HCT116 (cell line): ENCODE data around the gene ANXA2R. TPM values are rescaled to one million over a fixed set of nuclear protein-coding genes. Genes with fewer than 3 reads are reported as not detected.
"Not testable (repeated sequence)": the region's sequence is repeated elsewhere in the genome, so short reads cannot be mapped to it uniquely, and the experiment has no call there.

Experiments used
- ATAC-seq: fragments of 200-7000 bp; cut with Tn5 transposase; 2 replicates; pipeline ENCODE4 v1.9.1; 2020; ENCODE audit warnings: mild to moderate bottlenecking, moderate library complexity
- BruUV-seq: library from RNA; stranded (reverse); fragments of 400-500 nt; replicated peaks from 2 replicates; lab custom pipeline; 2021; lab: Mats Ljungman, UMichigan
- CTCF ChIA-PET: fragments of 300-600 bp; sonication (Branson Sonifier 250); formaldehyde crosslinking; loops from one replicate; lab custom pipeline; 2021; ENCODE audit warnings: antibody characterized with exemption; lab: Charles Lee
- POLR2A ChIA-PET: fragments of 300-600, 350-600 bp; sonication (Branson Sonifier 250); formaldehyde crosslinking; loops from one replicate; lab custom pipeline; 2021; ENCODE audit warnings: antibody characterized with exemption; lab: Charles Lee
- RAD21 ChIA-PET, 2 experiments: fragments of 300-600 bp; sonication (Branson Sonifier 250); formaldehyde crosslinking; loops; one replicate each; lab custom pipeline; 2023; ENCODE audit warnings: low total read pairs in 2 of 2; ENCODE audit not compliant: uncharacterized antibody in 2 of 2, unreplicated experiment in 2 of 2, low non-redundant PET in 1 of 2; lab: Charles Lee
- DNase-seq: peaks from one replicate; pipeline ENCODE4 v3.0.0-alpha.2; 2010; ENCODE audit warnings: low read depth, low spot score
- H2AFZ ChIP-seq: fragments of 200-600 bp; shearing (Covaris generic), sonication (generic); 2 replicates; pipeline ENCODE4 v1.6.1; 2017; ENCODE audit warnings: low read depth, mixed run types, mixed read lengths, antibody characterized with exemption, low read length; ENCODE audit not compliant: poor library complexity, severe bottlenecking
- H3K27ac ChIP-seq: 2 replicates; pipeline ENCODE4 v1.5.1; 2012; ENCODE audit warnings: low read depth, low read length
- H3K27me3 ChIP-seq: fragments of 200-600 bp; sonication (generic); 2 replicates; pipeline ENCODE4 v1.6.1; 2016; ENCODE audit warnings: mixed run types, low read length, mixed read lengths; ENCODE audit not compliant: insufficient read depth
- H3K36me3 ChIP-seq, 2 experiments: fragments of 200-500 bp in 1 of 2; fragments of 200-600 bp in 1 of 2; sonication (Bioruptor generic) in 1 of 2; sonication (generic) in 1 of 2; 2 replicates each; pipeline versions ENCODE4 v1.5.1 to v1.6.1; 2014 to 2016; ENCODE audit warnings: low read length in 2 of 2, inconsistent platforms in 1 of 2, mixed read lengths in 1 of 2, mixed run types in 1 of 2; ENCODE audit not compliant: insufficient read depth in 2 of 2, control insufficient read depth in 1 of 2
- H3K4me1 ChIP-seq, 2 experiments: fragments of 200-600 bp in 1 of 2; sonication (generic) in 1 of 2; 2 replicates each; pipeline versions ENCODE4 v1.5.1 to v1.6.1; 2012 to 2017; ENCODE audit warnings: low read length in 2 of 2, inconsistent platforms in 1 of 2, mild to moderate bottlenecking in 1 of 2, mixed read lengths in 1 of 2, mixed run types in 1 of 2, moderate library complexity in 1 of 2; ENCODE audit not compliant: insufficient read depth in 2 of 2, control insufficient read depth in 1 of 2
- H3K4me2 ChIP-seq: fragments of 200-600 bp; sonication (generic); 2 replicates; pipeline ENCODE4 v1.6.1; 2017; ENCODE audit warnings: mixed run types, low read length, mixed read lengths
- H3K4me3 ChIP-seq, 2 experiments: fragments of 200-600 bp in 1 of 2; sonication (generic) in 1 of 2; replicated peaks in 1 of 2; 2 replicates each; pipeline ENCODE4 v1.5.1; 2011 to 2016; ENCODE audit warnings: low read length in 2 of 2, control low read depth in 1 of 2, low read depth in 1 of 2, mild to moderate bottlenecking in 1 of 2, mixed read lengths in 1 of 2, mixed run types in 1 of 2
- H3K79me2 ChIP-seq: fragments of 200-600 bp; sonication (generic); 2 replicates; pipeline ENCODE4 v1.6.1; 2017; ENCODE audit warnings: mild to moderate bottlenecking, mixed run types, low read length, moderate library complexity, mixed read lengths; ENCODE audit not compliant: insufficient read depth
- H3K9ac ChIP-seq: fragments of 200-600 bp; sonication (generic); 2 replicates; pipeline ENCODE4 v1.6.1; 2016; ENCODE audit warnings: low read length, mixed read lengths
- H3K9me2 ChIP-seq: fragments of 200-600 bp; sonication (generic), shearing (Covaris generic); 2 replicates; pipeline ENCODE4 v1.6.1; 2017; ENCODE audit warnings: mixed run types, mild to moderate bottlenecking, moderate library complexity; ENCODE audit not compliant: insufficient read depth
- H3K9me3 ChIP-seq, 2 experiments: fragments of 200-500 bp in 1 of 2; fragments of 200-600 bp in 1 of 2; sonication (Bioruptor generic) in 1 of 2; sonication (generic) in 1 of 2; 2 replicates each; pipeline ENCODE4 v1.6.1; 2014 to 2017; ENCODE audit warnings: low read length in 2 of 2, mixed read lengths in 2 of 2, inconsistent platforms in 1 of 2, low read depth in 1 of 2, mild to moderate bottlenecking in 1 of 2, mixed run types in 1 of 2, moderate library complexity in 1 of 2; ENCODE audit not compliant: control insufficient read depth in 1 of 2, insufficient read depth in 1 of 2
- H4K20me1 ChIP-seq: fragments of 200-600 bp; sonication (generic), shearing (Covaris generic); 2 replicates; pipeline ENCODE4 v1.6.1; 2017; ENCODE audit warnings: mixed run types, mild to moderate bottlenecking, moderate library complexity; ENCODE audit not compliant: insufficient read depth
- FOSL1 ChIP-seq: IDR thresholded peaks from 2 replicates; pipeline ENCODE4 v1.6.1; 2012; ENCODE audit warnings: low read depth
- POLR2A ChIP-seq: IDR thresholded peaks from 2 replicates; pipeline ENCODE4 v1.7.0; 2011; ENCODE audit warnings: borderline replicate concordance; ENCODE audit not compliant: insufficient read depth, insufficient read length; ENCODE audit errors: extremely low read depth
- RAD21 ChIP-seq: IDR thresholded peaks from 2 replicates; pipeline ENCODE4 v1.6.1; 2012; ENCODE audit warnings: low read depth, mild to moderate bottlenecking
- REST ChIP-seq: IDR thresholded peaks from 2 replicates; pipeline ENCODE4 v1.6.1; 2012; ENCODE audit warnings: low read depth
- SP1 ChIP-seq: IDR thresholded peaks from 2 replicates; pipeline ENCODE4 v1.6.1; 2012; ENCODE audit warnings: low read depth
- TCF7L2 ChIP-seq: IDR thresholded peaks from 2 replicates; pipeline ENCODE4 v1.7.0; 2011; ENCODE audit warnings: borderline replicate concordance, inconsistent platforms; ENCODE audit not compliant: insufficient read depth, insufficient read length; ENCODE audit errors: extremely low read depth
- YY1 ChIP-seq: IDR thresholded peaks from 2 replicates; pipeline ENCODE4 v1.6.1; 2011; ENCODE audit warnings: low read length, low read depth, moderate library complexity, mild to moderate bottlenecking; ENCODE audit not compliant: insufficient replicate concordance; ENCODE audit errors: extremely low read depth
- ZFX ChIP-seq: fragments of 450-650 bp; IDR thresholded peaks from 2 replicates; pipeline ENCODE4 v1.6.1; 2017
- intact Hi-C: fragments of 100-400 bp; cut with micrococcal nuclease; formaldehyde crosslinking; loops from 2 replicates; pipeline ENCODE4 v1.10.0; 2022
- total RNA-seq: library from RNA; stranded (reverse); gene quantifications from one replicate; pipeline ENCODE4 v1.2.1, GENCODE V29; 2021; ENCODE audit not compliant: unreplicated experiment
- TF ChIP-seq, protein P1 (sequence below), 3 experiments: fragments of 200-600 bp in 1 of 3; sonication (generic) in 1 of 3; IDR thresholded peaks in 2 of 3; conservative IDR thresholded peaks in 1 of 3; 2 replicates each; pipeline ENCODE4 v1.5.1; 2012 to 2017; ENCODE audit warnings: low read depth in 2 of 3, low read length in 2 of 3, antibody characterized with exemption in 1 of 3, borderline replicate concordance in 1 of 3, control low read depth in 1 of 3, mild to moderate bottlenecking in 1 of 3, mixed read lengths in 1 of 3, mixed run types in 1 of 3, moderate library complexity in 1 of 3; ENCODE audit not compliant: insufficient read depth in 1 of 3
- TF ChIP-seq, protein P2 (sequence below): IDR thresholded peaks from 2 replicates; pipeline ENCODE4 v1.6.1; 2012

ANXA2R gene
- total RNA-seq, 1 experiment from 2014 or later, result 0.37 TPM

- TF ChIP-seq SP1 (no peak), FOSL1 (no peak), YY1 (peak; percentile 72), REST (no peak), RAD21 (peak; percentile 67), TCF7L2 (no peak), POLR2A (no peak), ZFX (no peak)
- TF ChIP-seq, protein P1, sequence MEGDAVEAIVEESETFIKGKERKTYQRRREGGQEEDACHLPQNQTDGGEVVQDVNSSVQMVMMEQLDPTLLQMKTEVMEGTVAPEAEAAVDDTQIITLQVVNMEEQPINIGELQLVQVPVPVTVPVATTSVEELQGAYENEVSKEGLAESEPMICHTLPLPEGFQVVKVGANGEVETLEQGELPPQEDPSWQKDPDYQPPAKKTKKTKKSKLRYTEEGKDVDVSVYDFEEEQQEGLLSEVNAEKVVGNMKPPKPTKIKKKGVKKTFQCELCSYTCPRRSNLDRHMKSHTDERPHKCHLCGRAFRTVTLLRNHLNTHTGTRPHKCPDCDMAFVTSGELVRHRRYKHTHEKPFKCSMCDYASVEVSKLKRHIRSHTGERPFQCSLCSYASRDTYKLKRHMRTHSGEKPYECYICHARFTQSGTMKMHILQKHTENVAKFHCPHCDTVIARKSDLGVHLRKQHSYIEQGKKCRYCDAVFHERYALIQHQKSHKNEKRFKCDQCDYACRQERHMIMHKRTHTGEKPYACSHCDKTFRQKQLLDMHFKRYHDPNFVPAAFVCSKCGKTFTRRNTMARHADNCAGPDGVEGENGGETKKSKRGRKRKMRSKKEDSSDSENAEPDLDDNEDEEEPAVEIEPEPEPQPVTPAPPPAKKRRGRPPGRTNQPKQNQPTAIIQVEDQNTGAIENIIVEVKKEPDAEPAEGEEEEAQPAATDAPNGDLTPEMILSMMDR (IDR thresholded peaks at IDR 0.05 in 2 of 3, conservative IDR thresholded peaks at IDR 0.05 in 1 of 3; ENCODE audit: borderline replicate concordance in 1 of 3, insufficient read depth in 1 of 3, low read depth in 2 of 3, low read length in 2 of 3), result peak; percentile 69 to 74 (median 72)
- TF ChIP-seq, protein P2, sequence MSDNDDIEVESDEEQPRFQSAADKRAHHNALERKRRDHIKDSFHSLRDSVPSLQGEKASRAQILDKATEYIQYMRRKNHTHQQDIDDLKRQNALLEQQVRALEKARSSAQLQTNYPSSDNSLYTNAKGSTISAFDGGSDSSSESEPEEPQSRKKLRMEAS, result no peak
- TF ChIP-seq, all 23 proteins: peak for 3
- no peak overlapping the region for H3K27ac ChIP-seq
- ChIA-PET RAD21 (no interaction called here), POLR2A (no interaction called here), CTCF (interaction anchor here (1.0 to 1.7 kb wide), 4 partner anchors 9 to 316 kb away, joined by 3 to 10 read pairs (median 6); no protein-coding TSS in a partner anchor)
- no TSS peak for BruUV-seq
- H3K9ac ChIP-seq, result no peak overlapping the region
- intact Hi-C loops, result loop anchor here (2.0 kb wide), 1 partner anchor 233 kb away; no protein-coding TSS in a partner anchor
- H3K4me1 ChIP-seq, result no peaks in the 10 kb centered on the region
- no peaks in the 10 kb centered on the region for H3K9me3 ChIP-seq
- DNase-seq (peak; percentile 32), ATAC-seq (peak; percentile 82)
- no peaks in the 10 kb centered on the region for H3K9me2 ChIP-seq
- H3K27me3 ChIP-seq, result no peaks in the 10 kb centered on the region
- no peak overlapping the region for H2AFZ ChIP-seq
- no peak overlapping the region for H3K4me2 ChIP-seq
- peaks cover 0 to 5% of the 10 kb centered on the region in 2 experiments; a peak in 1 of 4 replicates for H3K36me3 ChIP-seq
- no peaks in the 10 kb centered on the region for H4K20me1 ChIP-seq
- no peak overlapping the region for H3K4me3 ChIP-seq
- H3K79me2 ChIP-seq, result no peaks in the 10 kb centered on the region
These were observed 33.8 kb upstream of the ANXA2R start for GRCh38 chr5:43073597-43074546.

GRCh38 chr5:43069401-43069720 is 29.2 kb upstream of the ANXA2R start:
- H3K79me2 ChIP-seq, H3K4me2 ChIP-seq, H4K20me1 ChIP-seq, DNase-seq, H3K9me2 ChIP-seq, H3K4me3 ChIP-seq, BruUV-seq, H3K9ac ChIP-seq, CTCF ChIA-PET, POLR2A ChIA-PET, H3K27me3 ChIP-seq, H2AFZ ChIP-seq, ATAC-seq, H3K27ac ChIP-seq, RAD21 ChIA-PET, H3K9me3 ChIP-seq, H3K36me3 ChIP-seq: not testable (repeated sequence)
- peaks cover 4 to 15% of the 10 kb centered on the region in 2 experiments; a peak in 3 of 4 replicates for H3K4me1 ChIP-seq
- intact Hi-C loops, result loop anchor here (5.0 kb wide), 1 partner anchor 318 kb away; no protein-coding TSS in a partner anchor
